HG02623 (cell line): ENCODE measurements around the gene CTNNBIP1.

ENCODE experiments used
- ATAC-seq: cut with Tn5 transposase; IDR thresholded peaks from one replicate; pipeline ENCODE4 v1.9.1; 2021; ENCODE audit warnings: moderate library complexity; ENCODE audit not compliant: unreplicated experiment

The CTNNBIP1 gene

DNA sequence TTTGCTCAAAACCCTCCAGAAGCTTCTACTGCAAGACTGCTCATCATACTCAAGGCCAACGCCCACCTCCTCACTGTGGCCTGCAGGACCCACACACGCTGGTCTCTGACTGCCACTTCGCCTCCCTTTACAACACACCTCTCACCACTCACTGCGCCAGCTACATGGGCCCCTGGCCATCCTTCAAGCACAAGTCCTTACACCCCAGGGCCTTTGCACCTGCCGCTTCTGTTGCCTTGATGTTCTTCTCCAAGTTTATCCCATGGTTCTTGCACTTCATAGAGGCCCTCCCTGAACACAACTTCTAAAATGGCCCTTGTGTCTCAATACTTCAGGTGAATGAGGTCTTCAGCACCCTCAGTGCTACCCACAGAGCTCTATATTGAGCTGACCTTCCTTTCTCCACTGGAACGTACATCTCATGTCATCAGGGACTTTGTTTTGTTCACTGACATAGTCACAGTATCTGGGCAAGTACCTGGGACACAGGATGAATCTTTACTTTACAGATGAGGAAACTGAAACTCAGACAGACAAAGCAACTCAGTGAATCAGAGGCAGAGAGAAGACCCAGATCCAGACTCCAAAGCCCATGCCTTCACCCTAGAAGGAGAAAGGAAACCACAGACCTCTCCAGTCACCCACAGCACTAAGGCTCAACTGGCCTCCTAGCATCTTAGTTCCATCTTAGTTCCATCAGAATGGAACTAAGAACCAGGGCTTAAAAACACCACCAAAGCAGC is 51.6 kb downstream of the CTNNBIP1 start:
- no peak for ATAC-seq

GRCh38 chr1:9855186-9855585 is 54.9 kb downstream of the CTNNBIP1 start:
- no peak for ATAC-seq

- ATAC-seq: no peak
Observed at GRCh38 chr1:9853249-9853595, 56.8 kb downstream of the CTNNBIP1 start.

DNA sequence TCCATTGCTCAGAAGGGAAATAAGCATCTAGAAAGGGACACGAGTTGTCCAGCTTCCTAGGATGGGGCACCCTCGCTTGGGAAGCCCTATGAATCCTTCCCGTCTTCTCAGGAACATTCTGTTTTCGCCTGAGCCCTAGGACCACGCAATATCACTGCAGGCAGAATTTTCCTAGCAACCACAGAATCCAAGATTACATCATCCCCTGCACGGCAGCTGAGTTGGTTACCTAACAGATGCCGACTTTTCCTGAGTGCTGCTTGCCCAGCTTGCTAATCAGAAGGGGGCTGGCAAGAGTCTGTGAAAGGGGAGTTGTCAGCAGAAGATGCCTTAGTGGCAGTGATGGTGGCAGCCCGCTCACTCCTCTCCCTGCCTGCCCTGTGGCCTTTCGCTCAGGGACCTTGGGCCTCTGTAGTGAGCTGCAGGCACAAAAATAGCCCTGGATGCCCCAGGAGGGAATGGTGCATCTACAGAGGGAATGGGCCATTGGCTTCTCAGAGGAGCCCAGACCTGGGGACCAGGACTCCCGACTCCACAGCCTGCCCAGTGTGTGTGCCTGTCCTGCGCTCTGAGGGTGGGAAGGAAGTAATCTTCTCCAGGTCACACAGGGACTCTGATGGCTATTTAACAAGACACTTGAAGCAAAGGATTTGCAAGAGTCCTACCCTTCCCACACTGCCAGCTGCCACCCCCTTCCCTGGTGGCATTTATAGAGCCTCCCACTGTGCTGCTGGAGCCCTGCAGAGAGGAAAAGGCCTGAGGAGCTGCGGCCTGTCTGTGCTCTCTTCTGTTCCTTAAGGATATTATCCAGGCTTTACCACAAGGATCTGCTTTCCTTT is 57.4 kb downstream of the CTNNBIP1 start:
- no peak for ATAC-seq

DNA sequence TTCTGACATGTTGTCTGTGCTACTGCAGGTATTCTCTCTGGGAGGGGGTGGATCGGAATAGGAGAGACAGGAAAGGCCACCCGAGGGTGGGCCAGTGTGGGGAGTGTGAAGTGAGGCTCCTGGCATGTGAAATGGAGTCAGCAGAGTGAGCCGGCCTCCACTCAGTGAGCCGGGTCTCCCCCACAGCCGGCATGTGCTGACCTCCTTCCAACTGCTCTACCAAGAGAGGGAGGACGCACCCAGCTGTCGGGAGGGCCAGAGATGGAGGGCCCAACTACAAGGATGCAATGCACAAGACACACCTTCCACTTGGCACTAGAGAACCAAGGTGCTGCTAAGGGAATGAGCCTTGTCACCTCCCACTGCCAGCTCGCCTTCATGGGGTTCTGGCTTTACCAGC is 58.1 kb downstream of the CTNNBIP1 start:
- no peak for ATAC-seq

GRCh38 chr1:9850442-9851162 is 59.5 kb downstream of the CTNNBIP1 start:
- ATAC-seq: no peak

DNA sequence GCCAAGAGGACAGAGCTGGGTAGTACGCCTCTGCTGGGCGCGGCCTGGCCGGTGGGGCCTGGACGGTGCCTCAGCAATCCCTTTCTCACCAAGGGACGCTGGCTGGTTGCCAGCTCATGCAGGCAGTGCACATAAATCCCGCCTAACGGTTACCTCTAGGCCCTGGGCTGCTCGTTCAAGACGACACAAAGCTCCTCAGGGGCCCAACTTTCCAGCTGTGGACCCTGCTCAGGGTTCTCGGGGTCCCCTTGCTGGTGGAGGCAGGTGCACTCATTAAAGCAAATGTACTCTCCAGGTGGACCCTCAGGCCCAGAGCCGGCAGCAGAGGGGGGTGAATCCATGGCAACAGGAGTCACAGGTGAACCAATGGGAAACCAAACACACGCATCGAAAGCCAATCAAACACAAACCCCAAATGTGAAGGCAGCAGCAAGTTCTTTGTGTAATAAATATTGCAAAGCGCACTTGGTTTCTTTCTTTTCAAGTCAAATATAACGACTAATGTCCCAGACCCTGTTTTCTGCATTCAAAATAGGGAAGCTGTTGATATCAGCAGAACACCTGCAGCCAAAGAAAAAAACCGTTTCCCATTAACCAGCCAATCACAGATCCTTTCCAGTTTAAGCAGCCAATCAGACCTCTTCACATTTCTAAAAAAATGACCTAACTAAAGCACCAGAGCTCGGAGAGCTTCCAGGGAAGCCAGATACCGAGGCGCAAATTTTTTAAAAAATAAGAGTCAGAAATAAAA is 60.2 kb downstream of the CTNNBIP1 start:
- ATAC-seq: no peak

GRCh38 chr1:9848022-9848421 is 62.0 kb downstream of the CTNNBIP1 start:
- ATAC-seq: no peak

DNA sequence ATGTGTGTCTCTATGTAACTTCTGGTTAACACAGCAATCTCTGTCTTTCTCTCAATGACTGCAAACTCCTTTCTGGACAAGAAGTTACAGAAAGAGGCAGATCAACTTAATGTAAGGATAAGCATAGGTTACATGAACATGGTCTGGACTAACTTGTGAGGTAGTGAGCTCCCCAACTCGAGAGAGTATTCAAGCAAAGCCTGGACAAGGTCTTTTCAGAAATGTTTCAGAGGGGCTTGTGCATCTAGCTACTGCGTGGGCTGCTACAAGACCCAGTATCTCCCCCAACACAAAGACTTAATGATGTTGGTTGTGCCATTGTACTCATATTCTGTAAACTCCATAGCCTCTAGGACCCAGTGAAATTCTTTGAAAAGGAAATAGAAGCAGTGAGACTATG is 62.8 kb downstream of the CTNNBIP1 start:
- ATAC-seq: no peak

DNA sequence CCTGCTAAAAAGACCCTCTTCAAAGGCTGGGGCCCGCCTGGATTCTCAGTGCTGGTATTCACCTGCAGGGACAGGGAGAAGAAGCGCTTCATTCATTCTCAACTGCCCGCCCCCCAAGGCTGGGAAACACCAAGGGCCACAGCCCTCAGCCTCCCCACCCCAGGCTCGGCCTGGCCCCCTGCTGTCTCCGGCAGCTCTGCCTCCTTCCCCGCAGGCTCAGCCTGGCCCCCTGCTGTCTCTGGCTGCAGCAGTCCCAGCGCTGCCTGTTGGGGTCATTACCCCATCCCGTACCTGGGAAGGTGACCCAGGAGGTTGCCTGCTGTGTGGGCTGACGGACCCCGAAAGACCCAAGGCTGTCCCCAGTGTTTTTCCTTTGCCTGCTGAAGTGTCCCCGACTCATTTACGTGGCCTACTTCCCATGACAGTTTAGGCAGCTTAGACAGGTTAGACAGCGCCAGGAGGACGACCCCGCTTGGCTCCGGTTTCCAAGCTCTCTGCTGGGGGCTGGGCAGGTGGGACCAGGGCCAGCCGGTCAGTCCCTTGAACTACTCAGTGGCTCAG is 63.4 kb downstream of the CTNNBIP1 start:
- ATAC-seq: no peak

DNA sequence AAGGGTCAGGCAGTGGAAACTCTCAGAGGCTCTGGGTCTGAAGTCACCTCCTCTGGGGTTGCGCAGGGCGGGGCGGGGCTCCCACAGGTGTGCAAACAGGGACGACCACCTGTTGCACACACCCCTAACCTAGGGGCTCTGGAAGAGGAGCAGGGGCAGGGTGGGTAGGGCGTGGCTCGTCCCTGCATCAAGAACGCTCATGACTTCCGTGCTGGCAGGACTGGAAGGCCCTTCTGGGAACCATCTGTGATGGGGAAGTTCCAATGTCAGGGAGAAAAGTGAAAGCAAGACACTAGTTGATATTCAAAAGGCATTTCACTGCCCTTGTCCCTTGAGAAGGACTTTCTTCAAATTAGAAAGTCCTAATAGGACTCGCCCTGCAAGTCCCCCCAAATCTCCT is 64.2 kb downstream of the CTNNBIP1 start:
- ATAC-seq: no peak

DNA sequence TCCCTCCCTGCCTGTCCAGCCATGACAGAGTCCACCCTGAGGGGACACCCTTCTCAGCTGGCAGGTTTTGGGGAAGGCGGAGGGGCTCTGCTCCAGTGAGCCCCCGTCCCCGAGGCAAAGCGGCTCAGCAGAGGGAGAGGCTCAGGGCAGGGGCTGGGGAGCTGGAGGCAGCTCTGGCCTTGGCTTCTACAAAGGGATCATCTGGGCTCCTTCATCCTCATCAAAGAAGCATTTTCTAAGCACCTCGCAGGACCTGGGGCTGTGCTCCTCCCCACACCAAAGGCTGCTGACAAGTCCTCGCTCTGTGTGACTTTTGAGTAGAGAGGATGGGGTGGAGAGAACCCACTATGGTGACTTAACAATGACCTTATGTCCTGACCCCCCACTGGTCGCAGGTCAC is 65.3 kb downstream of the CTNNBIP1 start:
- no peak for ATAC-seq

DNA sequence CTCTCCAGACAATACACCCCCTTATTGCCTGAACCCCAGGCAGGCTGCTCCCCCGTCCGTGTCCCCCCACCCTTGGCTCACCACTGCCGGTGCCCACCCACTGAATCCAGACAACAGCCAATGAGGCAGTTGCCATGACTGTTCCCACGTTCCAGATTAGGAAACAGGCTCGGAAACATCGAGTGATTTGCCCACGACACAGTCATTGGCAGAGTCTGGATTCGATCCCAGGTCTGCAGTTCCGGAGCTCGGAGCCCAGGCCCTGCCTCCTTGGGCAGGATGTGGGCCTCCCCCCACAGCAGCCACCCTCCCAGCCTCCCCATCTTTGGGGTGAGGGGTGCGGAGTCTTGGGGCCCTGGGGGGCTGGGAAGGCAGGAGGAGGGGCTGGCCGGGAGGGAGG is 66.0 kb downstream of the CTNNBIP1 start:
- no peak for ATAC-seq

DNA sequence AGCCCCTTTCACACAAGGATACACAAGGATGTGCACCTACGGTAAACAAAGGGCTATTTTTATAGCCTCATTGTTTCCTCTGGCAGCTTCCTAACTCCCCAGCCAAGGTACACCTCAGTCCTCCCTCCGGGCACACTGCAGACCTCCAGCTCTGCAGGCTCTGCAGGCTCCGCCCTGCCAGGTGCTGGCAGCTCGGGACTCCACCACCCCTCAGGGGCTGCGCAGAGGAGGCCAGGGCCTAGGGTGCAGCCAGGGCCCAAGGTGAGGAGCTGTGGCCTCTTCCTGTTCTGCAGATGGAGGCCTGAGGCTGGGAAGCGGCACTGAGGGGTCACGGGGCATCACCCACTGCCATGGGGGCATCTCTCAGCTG is 66.5 kb downstream of the CTNNBIP1 start:
- ATAC-seq: no peak

GRCh38 chr1:9842781-9843575 is 67.1 kb downstream of the CTNNBIP1 start:
- ATAC-seq: no peak

GRCh38 chr1:9842073-9842711 is 67.9 kb downstream of the CTNNBIP1 start:
- no peak for ATAC-seq

DNA sequence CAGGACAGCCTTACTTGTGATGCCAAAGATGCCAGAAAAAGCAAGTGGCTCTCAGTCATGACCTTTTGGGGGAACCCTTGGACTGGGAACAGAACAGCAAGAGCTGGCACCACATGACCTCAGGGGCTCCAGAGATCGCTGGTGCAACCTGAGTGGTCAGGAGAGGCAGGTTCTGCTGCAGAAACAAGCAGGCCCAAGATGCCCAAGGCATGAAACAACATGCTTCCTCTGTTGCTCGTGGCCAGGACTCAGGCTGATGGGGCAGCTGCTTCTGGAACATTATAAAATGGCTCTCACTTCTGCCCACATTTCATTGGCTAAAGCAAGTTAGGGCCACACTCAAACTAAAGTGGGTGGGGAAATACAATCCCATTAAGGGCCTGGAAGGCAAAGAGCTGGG is 68.6 kb downstream of the CTNNBIP1 start:
- no peak for ATAC-seq

DNA sequence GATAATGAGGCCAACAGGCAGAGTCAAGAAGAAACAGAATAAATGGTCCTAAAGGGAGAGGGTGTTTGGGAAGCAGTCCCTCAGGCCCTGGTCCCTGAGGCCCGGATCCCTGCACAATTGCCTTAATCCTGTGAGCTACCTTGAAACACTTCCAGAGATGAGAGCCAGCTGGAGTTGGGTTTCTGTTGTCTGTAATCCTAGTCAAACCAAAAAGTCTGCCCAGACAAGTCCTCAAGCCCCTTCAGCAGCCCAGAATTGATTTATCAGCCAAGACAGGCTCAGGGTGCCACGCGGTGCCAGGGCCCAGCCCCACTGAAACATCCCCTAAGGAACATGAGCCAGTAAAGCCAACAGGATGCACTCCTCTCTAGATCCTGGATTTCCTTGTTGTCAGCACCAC is 69.9 kb downstream of the CTNNBIP1 start:
- ATAC-seq: no peak

GRCh38 chr1:9838946-9839345 is 71.1 kb downstream of the CTNNBIP1 start:
- ATAC-seq: no peak

DNA sequence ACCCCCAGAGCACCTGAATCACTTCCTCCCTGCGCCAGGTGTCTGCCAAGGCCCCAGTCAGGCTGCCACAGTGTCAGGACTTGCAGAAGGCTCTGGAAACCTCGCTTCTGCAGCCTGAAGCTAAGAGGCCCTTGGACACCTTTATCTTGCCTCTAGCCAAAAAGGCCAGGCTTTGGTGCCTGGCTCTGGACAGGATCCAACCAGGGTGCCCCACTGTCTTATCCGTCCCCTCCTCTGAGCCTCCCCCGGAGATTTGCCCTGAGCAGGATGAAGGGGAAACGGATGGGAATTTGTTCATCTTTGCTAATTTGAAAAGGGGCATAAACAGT is 73.5 kb downstream of the CTNNBIP1 start:
- no peak for ATAC-seq
